GM23248 (cell line): ENCODE results near the gene RPS6KA5. TPM values are rescaled to one million over a fixed set of nuclear protein-coding genes. Genes with fewer than 3 reads are reported as not detected.
A peak's percentile ranks its signal among the peaks of the same experiment; 100 is the strongest.

Experiments used
- DNase-seq: peaks from one replicate; pipeline ENCODE4 v3.0.0-alpha.2; 2015
- H2AFZ ChIP-seq: fragments of 200-600 bp; sonication (generic); 2 replicates; pipeline ENCODE4 v1.6.1; 2016; ENCODE audit warnings: antibody characterized with exemption
- H3F3A ChIP-seq: fragments of 200-600 bp; sonication (generic); 2 replicates; pipeline ENCODE4 v1.6.1; 2016; ENCODE audit warnings: mild to moderate bottlenecking, antibody characterized with exemption, mixed run types; ENCODE audit not compliant: insufficient read depth
- H3K27ac ChIP-seq: fragments of 200-600 bp; sonication (generic); 2 replicates; pipeline ENCODE4 v1.5.1; 2016; ENCODE audit warnings: mild to moderate bottlenecking
- H3K27me3 ChIP-seq: fragments of 200-600 bp; sonication (generic); replicated peaks from 2 replicates; pipeline ENCODE4 v1.6.1; 2016; ENCODE audit warnings: mild to moderate bottlenecking; ENCODE audit not compliant: insufficient read depth
- H3K36me3 ChIP-seq: fragments of 200-600 bp; sonication (generic); 2 replicates; pipeline ENCODE4 v1.6.1; 2016; ENCODE audit warnings: low read depth, mild to moderate bottlenecking
- H3K4me1 ChIP-seq: fragments of 200-600 bp; sonication (generic); 2 replicates; pipeline ENCODE4 v1.6.1; 2016; ENCODE audit warnings: mild to moderate bottlenecking; ENCODE audit not compliant: insufficient read depth
- H3K4me2 ChIP-seq: fragments of 200-600 bp; sonication (generic); one replicate; pipeline ENCODE4 v1.6.1; 2016; ENCODE audit warnings: mild to moderate bottlenecking; ENCODE audit not compliant: unreplicated experiment
- H3K4me3 ChIP-seq: fragments of 200-600 bp; sonication (generic); 2 replicates; pipeline ENCODE4 v1.5.1; 2016; ENCODE audit warnings: mild to moderate bottlenecking
- H3K79me2 ChIP-seq: fragments of 200-600 bp; sonication (generic); 2 replicates; pipeline ENCODE4 v1.6.1; 2016; ENCODE audit warnings: mild to moderate bottlenecking; ENCODE audit not compliant: insufficient read depth
- H3K9ac ChIP-seq: fragments of 200-600 bp; sonication (generic); 2 replicates; pipeline ENCODE4 v1.6.1; 2016; ENCODE audit warnings: mild to moderate bottlenecking
- H3K9me2 ChIP-seq: fragments of 200-600 bp; sonication (generic); 2 replicates; pipeline ENCODE4 v1.6.1; 2016; ENCODE audit warnings: mixed run types, mild to moderate bottlenecking, moderate library complexity; ENCODE audit not compliant: insufficient read depth
- H3K9me3 ChIP-seq: fragments of 200-600 bp; sonication (generic); one replicate; pipeline ENCODE4 v1.6.1; 2017; ENCODE audit warnings: low read depth
- H4K20me1 ChIP-seq: fragments of 200-600 bp; sonication (generic); 2 replicates; pipeline ENCODE4 v1.6.0; 2016; ENCODE audit not compliant: insufficient read depth
- EZH2 ChIP-seq: fragments of 200-600 bp; sonication (generic); IDR thresholded peaks from 2 replicates; pipeline ENCODE4 v1.6.1; 2018; ENCODE audit warnings: antibody characterized with exemption, mild to moderate bottlenecking; ENCODE audit not compliant: insufficient read depth, poor library complexity, severe bottlenecking
- EZH2phosphoT487 ChIP-seq: fragments of 200-600 bp; sonication (generic); IDR thresholded peaks from 2 replicates; pipeline ENCODE4 v1.6.1; 2018; ENCODE audit warnings: antibody characterized with exemption, moderate library complexity, mild to moderate bottlenecking, low read depth; ENCODE audit not compliant: insufficient read depth
- WGBS, 2 experiments: methylation state at CpG; one replicate each; pipeline ENCODE4 v1.1.6; 2015 to 2017; ENCODE audit warnings: low lambda C conversion rate in 2 of 2, low coverage in 1 of 2; ENCODE audit errors: missing lambda C conversion rate in 2 of 2; 5-methylcytosine and 5-hydroxymethylcytosine counted together
- in situ Hi-C: fragments of 300-500 bp; cut with MboI; formaldehyde crosslinking; loops from 2 replicates; pipeline ENCODE4 v1.15.0; 2020
- polyA plus RNA-seq: library from polyadenylated mRNA; unstranded; fragments of >200 nt; fragmentation: Nextera tagmentation; extraction: Ambion mirVana; gene quantifications from 2 replicates; pipeline ENCODE4 v1.2.1, GENCODE V29; 2016
- total RNA-seq: library from RNA; depleted of rRNA; stranded (reverse); fragments of >200 nt; shearing (Covaris generic); gene quantifications from 2 replicates; pipeline ENCODE4 v1.2.3, GENCODE V29; 2014; rRNA removed

Gene RPS6KA5
- total RNA-seq: under 0.01 and 1.2 TPM in 2 replicates
- polyA plus RNA-seq: 0.54 and 0.61 TPM in 2 replicates

DNA sequence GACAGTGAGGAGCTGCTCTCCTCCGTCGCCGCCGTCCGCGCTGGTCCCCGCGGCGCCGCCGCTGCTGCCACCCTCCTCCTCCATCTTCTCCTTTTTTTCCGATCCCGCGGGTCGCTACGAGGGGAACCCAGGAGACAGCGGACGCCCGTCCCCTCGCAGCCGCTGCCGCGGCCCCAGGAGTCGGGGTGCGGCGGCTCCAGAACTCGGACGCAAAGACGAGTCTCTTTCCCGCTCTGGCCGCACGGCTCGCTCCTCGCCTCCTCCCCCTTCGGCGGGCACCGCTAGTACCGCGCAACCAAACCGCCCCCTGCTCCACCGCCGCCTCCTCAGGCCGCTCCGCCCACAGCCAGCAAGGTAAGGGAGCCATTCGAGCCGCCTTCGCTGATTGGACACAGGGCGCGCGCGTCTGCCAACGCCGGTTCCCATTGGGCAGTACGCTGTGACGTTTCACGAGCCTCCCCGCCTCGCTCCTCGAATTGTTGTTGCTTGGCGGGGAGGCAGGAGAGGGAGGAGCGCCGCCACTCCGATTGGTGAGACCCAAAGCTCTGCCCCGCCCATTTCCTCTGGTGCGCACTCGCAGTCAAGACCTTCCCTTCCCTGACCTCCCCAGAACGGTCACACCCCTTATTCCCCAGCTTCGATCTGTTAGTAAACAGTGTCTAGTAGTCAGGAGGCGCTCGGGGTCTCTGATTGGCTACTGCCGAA, at the start of gene RPS6KA5:
Gene RPS6KA5, minus strand, starts transcription at position 291 of the 705 bp plus-strand sequence. Its CDS starts 207 bp downstream, at position 84.
- Histone ChIP-seq H3K36me3 (no peaks in the 10 kb centered on the region), H3K9ac (peak within 1 kb of the TSS; percentile 91), H4K20me1 (no peaks in the 10 kb centered on the region), H2AFZ (peak within 1 kb of the TSS; percentile 98), H3K4me2 (peak within 1 kb of the TSS; percentile 97), H3K9me3 (no peaks in the 10 kb centered on the region), H3K9me2 (no peaks in the 10 kb centered on the region), H3K4me1 (no peaks in the 10 kb centered on the region), H3F3A (no peaks in the 10 kb centered on the region), H3K79me2 (no peaks in the 10 kb centered on the region), H3K27ac (peak within 1 kb of the TSS; percentile 82), H3K4me3 (peak within 1 kb of the TSS; percentile 82), H3K27me3 (no peaks in the 10 kb centered on the region)
- 1% methylated on average over 59 to 71 of the region's 71 CpGs for WGBS, 2 experiments
- TF ChIP-seq EZH2: no peak
- no peak for TF ChIP-seq EZH2phosphoT487
- in situ Hi-C loops: no loop called here
- DNase-seq: peak; percentile 100

DNA sequence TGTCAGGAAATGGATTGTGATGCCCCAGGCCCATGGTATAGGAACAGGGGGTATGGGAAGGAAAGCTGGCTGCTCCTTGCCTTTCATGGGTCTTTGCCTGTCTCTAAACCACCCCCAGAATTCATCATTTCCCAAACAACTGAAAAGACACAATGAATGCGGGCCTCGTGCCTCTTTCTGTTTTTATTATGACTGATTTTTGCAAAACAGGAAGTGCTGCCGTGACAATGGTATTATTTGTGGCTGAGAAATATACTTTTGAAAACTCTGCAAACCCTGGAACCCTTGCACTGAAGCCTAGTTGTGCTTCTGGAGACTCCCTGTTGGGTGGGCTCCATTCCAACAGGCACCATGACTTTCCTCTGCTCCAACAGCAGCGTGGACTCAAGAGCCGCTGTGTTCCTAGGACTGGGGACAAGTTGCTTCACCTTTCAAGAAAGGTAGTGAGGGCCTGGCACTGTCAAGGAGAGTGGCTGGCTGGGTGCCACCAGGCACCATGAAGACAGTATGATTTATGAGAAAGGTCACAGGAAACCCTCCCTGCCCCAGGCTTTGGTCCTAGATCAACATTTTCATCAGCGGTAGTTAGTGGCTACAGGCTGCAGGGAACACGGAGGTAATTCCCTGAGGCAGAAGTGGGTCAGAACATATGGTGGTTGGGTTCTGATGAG, 48.6 kb upstream of the RPS6KA5 start:
- H2AFZ ChIP-seq: no peak overlapping the region
- H3F3A ChIP-seq: no peaks in the 10 kb centered on the region
- no peaks in the 10 kb centered on the region for H3K79me2 ChIP-seq
- H3K4me3 ChIP-seq: no peak overlapping the region
- TF ChIP-seq EZH2: no peak
- no peak for TF ChIP-seq EZH2phosphoT487
- no peaks in the 10 kb centered on the region for H3K9me2 ChIP-seq
- in situ Hi-C loops: no loop called here
- no peak for DNase-seq
- no peak overlapping the region for H3K27ac ChIP-seq
- H4K20me1 ChIP-seq: no peaks in the 10 kb centered on the region
- H3K27me3 ChIP-seq: no peaks in the 10 kb centered on the region
- H3K4me1 ChIP-seq: peaks cover 4% of the 10 kb centered on the region; the same call in 1 of the 2 replicates
- 89 to 90% methylated on average over 7 of the region's 7 CpGs for WGBS, 2 experiments
- no peaks in the 10 kb centered on the region for H3K9me3 ChIP-seq
- H3K9ac ChIP-seq: no peak overlapping the region
- no peak overlapping the region for H3K4me2 ChIP-seq
- no peaks in the 10 kb centered on the region for H3K36me3 ChIP-seq

DNA sequence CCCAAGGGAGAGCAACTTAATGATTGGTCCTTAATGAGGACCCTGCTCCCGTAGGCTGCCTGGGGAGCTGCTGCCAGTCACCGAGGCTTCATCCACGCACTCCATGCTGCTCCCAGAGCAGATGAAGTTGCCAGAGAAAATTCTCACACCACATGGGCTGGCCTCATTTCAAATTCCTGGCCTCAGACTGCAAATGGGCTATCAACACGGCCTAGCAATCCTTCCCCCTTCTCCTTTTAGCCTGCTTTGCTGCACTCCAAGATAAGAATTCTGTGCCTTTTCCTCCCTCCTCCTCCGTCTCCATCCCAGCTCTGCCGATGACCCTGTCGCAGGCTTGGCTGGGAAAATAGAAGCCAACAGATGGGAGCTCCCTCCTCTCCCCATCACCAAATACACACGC, 42.7 kb upstream of the RPS6KA5 start:
- no peaks in the 10 kb centered on the region for H3K9me3 ChIP-seq
- H3F3A ChIP-seq: no peaks in the 10 kb centered on the region
- H2AFZ ChIP-seq: no peak overlapping the region
- H3K4me3 ChIP-seq: no peak overlapping the region
- TF ChIP-seq EZH2: no peak
- TF ChIP-seq EZH2phosphoT487: no peak
- H3K27me3 ChIP-seq: peaks cover 4% of the 10 kb centered on the region; the same call in 1 of the 2 replicates
- no peaks in the 10 kb centered on the region for H4K20me1 ChIP-seq
- H3K27ac ChIP-seq: no peak overlapping the region
- no peak for DNase-seq
- H3K4me2 ChIP-seq: no peak overlapping the region
- no peaks in the 10 kb centered on the region for H3K36me3 ChIP-seq
- H3K79me2 ChIP-seq: no peaks in the 10 kb centered on the region
- H3K9me2 ChIP-seq: no peaks in the 10 kb centered on the region
- H3K4me1 ChIP-seq: no peaks in the 10 kb centered on the region
- in situ Hi-C loops: no loop called here
- 16 to 18% methylated on average over 8 of the region's 8 CpGs for WGBS, 2 experiments
- H3K9ac ChIP-seq: no peak overlapping the region

- 69% methylated on average over 5 of the region's 5 CpGs for WGBS, 2 experiments
- no peaks in the 10 kb centered on the region for H3K9me2 ChIP-seq
- no peak overlapping the region for H3K27ac ChIP-seq
- no peak overlapping the region for H3K4me2 ChIP-seq
- H4K20me1 ChIP-seq: no peaks in the 10 kb centered on the region
- H2AFZ ChIP-seq: no peak overlapping the region
- TF ChIP-seq EZH2phosphoT487 (no peak), EZH2 (no peak)
- H3F3A ChIP-seq: no peaks in the 10 kb centered on the region
- no peaks in the 10 kb centered on the region for H3K4me1 ChIP-seq
- no peaks in the 10 kb centered on the region for H3K36me3 ChIP-seq
- H3K27me3 ChIP-seq: peaks cover 7% of the 10 kb centered on the region; the same call in 1 of the 2 replicates
- in situ Hi-C loops: no loop called here
- H3K4me3 ChIP-seq: no peak overlapping the region
- H3K9me3 ChIP-seq: no peaks in the 10 kb centered on the region
- no peaks in the 10 kb centered on the region for H3K79me2 ChIP-seq
- no peak for DNase-seq
- H3K9ac ChIP-seq: no peak overlapping the region
These were observed 39.7 kb upstream of the RPS6KA5 start for GRCh38 chr14:91100102-91100501.
